Erythroblast (primary cell): ENCODE results near the gene DDX25.
"Not testable (repeated sequence)": the region's sequence is repeated elsewhere in the genome, so short reads cannot be mapped to it uniquely, and the experiment has no call there.

Experiments used
- GATA1 ChIP-seq: IDR thresholded peaks from 2 replicates; pipeline ENCODE4 v1.6.1; 2011; ENCODE audit warnings: low read depth, mild to moderate bottlenecking, control low read depth, low read length, moderate library complexity
- POLR2A ChIP-seq: IDR thresholded peaks from 2 replicates; pipeline ENCODE4 v1.6.1; 2011; ENCODE audit warnings: mild to moderate bottlenecking, low read length

DNA sequence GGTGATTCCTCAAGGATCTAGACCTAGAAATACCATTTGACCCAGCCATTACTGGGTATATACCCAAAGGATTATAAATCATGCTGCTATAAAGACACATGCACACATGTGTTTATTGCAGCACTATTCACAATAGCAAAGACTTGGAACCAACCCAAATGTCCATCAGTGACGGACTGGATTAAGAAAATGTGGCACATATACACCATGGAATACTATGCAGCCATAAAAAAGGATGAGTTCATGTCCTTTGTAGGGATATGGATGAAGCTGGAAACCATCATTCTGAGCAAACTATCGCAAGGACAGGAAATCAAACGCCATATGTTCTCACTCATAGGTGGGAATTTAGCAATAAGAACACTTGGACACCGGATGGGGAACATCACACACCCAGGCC, 39.0 kb upstream of the DDX25 start:
- TF ChIP-seq POLR2A, GATA1: not testable (repeated sequence)
